Trophoblast cell (in vitro differentiated cells and primary cell): ENCODE results near the gene ARHGEF37. TPM values are rescaled to one million over a fixed set of nuclear protein-coding genes. Genes with fewer than 3 reads are reported as not detected.
"Not testable (repeated sequence)": the region's sequence is repeated elsewhere in the genome, so short reads cannot be mapped to it uniquely, and the experiment has no call there.

Experiments used
- DNase-seq, 2 donors: peaks; one replicate each; pipeline ENCODE4 v3.0.0-alpha.2; 2016
- H2AFZ ChIP-seq: 2 replicates; pipeline ENCODE4 v1.6.1; 2013; ENCODE audit warnings: low read length, moderate library complexity, mild to moderate bottlenecking; ENCODE audit not compliant: insufficient read depth, poor library complexity
- H2AK5ac ChIP-seq: 2 replicates; pipeline ENCODE4 v1.6.1; 2013; ENCODE audit warnings: mild to moderate bottlenecking, low read length
- H2BK120ac ChIP-seq: 2 replicates; pipeline ENCODE4 v1.6.1; 2013; ENCODE audit warnings: low read length, mild to moderate bottlenecking, moderate library complexity; ENCODE audit not compliant: insufficient read depth, poor library complexity
- H2BK12ac ChIP-seq: 2 replicates; pipeline ENCODE4 v1.6.1; 2013; ENCODE audit warnings: mild to moderate bottlenecking, low read length, moderate library complexity
- H2BK5ac ChIP-seq: 2 replicates; pipeline ENCODE4 v1.6.1; 2013; ENCODE audit warnings: low read length, low read depth, moderate library complexity, mild to moderate bottlenecking; ENCODE audit not compliant: poor library complexity
- H3K14ac ChIP-seq: 2 replicates; pipeline ENCODE4 v1.6.1; 2013; ENCODE audit warnings: mild to moderate bottlenecking, low read length
- H3K18ac ChIP-seq: 2 replicates; pipeline ENCODE4 v1.6.1; 2013; ENCODE audit warnings: mild to moderate bottlenecking, low read length
- H3K23ac ChIP-seq: 2 replicates; pipeline ENCODE4 v1.6.1; 2013; ENCODE audit warnings: low read length
- H3K27ac ChIP-seq: 2 replicates; pipeline ENCODE4 v1.5.1; 2013; ENCODE audit warnings: low read depth, mild to moderate bottlenecking, inconsistent platforms, low read length, moderate library complexity
- H3K27me3 ChIP-seq: 2 replicates; pipeline ENCODE4 v1.6.1; 2013; ENCODE audit warnings: inconsistent platforms, mild to moderate bottlenecking, low read length, moderate library complexity; ENCODE audit not compliant: insufficient read depth
- H3K36me3 ChIP-seq, 2 experiments: 1 replicate in 1 of 2; 2 replicates in 1 of 2; pipeline ENCODE4 v1.6.1; 2013; ENCODE audit warnings: low read length in 2 of 2, mild to moderate bottlenecking in 2 of 2, moderate library complexity in 1 of 2; ENCODE audit not compliant: insufficient read depth in 2 of 2, control insufficient read depth in 1 of 2
- H3K4ac ChIP-seq: 2 replicates; pipeline ENCODE4 v1.6.1; 2013; ENCODE audit warnings: low read depth, mild to moderate bottlenecking, low read length, moderate library complexity
- H3K4me1 ChIP-seq, 2 experiments: 1 replicate in 1 of 2; 2 replicates in 1 of 2; pipeline ENCODE4 v1.6.1; 2013; ENCODE audit warnings: low read length in 2 of 2, mild to moderate bottlenecking in 2 of 2, moderate library complexity in 1 of 2; ENCODE audit not compliant: insufficient read depth in 2 of 2, control insufficient read depth in 1 of 2
- H3K4me2 ChIP-seq: 2 replicates; pipeline ENCODE4 v1.6.1; 2013; ENCODE audit warnings: inconsistent platforms, mild to moderate bottlenecking, low read length, moderate library complexity
- H3K4me3 ChIP-seq: 2 replicates; pipeline ENCODE4 v1.5.1; 2013; ENCODE audit warnings: mild to moderate bottlenecking, low read depth, low read length, inconsistent platforms
- H3K79me1 ChIP-seq: one replicate; pipeline ENCODE4 v1.6.1; 2013; ENCODE audit warnings: low read length
- H3K79me2 ChIP-seq: 2 replicates; pipeline ENCODE4 v1.6.1; 2013; ENCODE audit warnings: low read length, mild to moderate bottlenecking; ENCODE audit not compliant: control insufficient read depth, insufficient read depth, poor library complexity
- H3K9ac ChIP-seq: 2 replicates; pipeline ENCODE4 v1.6.1; 2013; ENCODE audit warnings: mild to moderate bottlenecking, low read length
- H3K9me3 ChIP-seq: 2 replicates; pipeline ENCODE4 v1.6.1; 2013; ENCODE audit warnings: low read depth, mild to moderate bottlenecking, control low read depth, inconsistent platforms, low read length; ENCODE audit not compliant: insufficient read depth
- H4K12ac ChIP-seq: 2 replicates; pipeline ENCODE4 v1.6.1; 2013; ENCODE audit warnings: low read depth, mild to moderate bottlenecking, low read length, moderate library complexity
- H4K8ac ChIP-seq: 2 replicates; pipeline ENCODE4 v1.6.1; 2013; ENCODE audit warnings: low read depth, mild to moderate bottlenecking, low read length, moderate library complexity
- H4K91ac ChIP-seq: one replicate; pipeline ENCODE4 v1.6.1; 2013; ENCODE audit warnings: low read depth, mild to moderate bottlenecking, low read length, moderate library complexity
- WGBS: extraction: QIAGEN DNeasy Blood & Tissue Kit; methylation state at CpG from one replicate; pipeline ENCODE4 v1.1.7; 2013; ENCODE audit warnings: missing lambda C conversion rate; ENCODE audit not compliant: insufficient read length, insufficient coverage; ENCODE audit errors: extremely low coverage; 5-methylcytosine and 5-hydroxymethylcytosine counted together
- polyA plus RNA-seq: library from polyadenylated mRNA; stranded (reverse); fragments of 200-250 nt; gene quantifications from 2 replicates; pipeline ENCODE4 v1.2.3, GENCODE V29; 2013

Gene ARHGEF37, protein sequence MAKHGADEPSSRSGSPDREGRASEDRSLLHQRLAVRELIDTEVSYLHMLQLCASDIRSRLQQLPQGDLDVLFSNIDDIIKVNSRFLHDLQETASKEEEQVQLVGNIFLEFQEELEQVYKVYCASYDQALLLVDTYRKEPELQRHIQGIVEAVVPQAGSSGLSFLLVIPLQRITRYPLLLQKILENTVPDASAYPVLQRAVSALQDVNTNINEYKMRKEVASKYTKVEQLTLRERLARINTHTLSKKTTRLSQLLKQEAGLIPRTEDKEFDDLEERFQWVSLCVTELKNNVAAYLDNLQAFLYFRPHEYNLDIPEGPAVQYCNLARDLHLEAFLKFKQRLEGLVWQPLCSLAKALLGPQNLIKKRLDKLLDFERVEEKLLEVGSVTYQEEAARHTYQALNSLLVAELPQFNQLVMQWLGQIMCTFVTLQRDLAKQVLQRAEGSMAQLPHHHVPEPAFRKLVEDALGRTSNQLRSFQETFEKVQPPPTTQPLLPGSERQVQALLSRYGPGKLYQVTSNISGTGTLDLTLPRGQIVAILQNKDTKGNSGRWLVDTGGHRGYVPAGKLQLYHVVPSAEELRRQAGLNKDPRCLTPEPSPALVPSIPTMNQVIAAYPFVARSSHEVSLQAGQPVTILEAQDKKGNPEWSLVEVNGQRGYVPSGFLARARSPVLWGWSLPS
- polyA plus RNA-seq, result 0.89 and 0.93 TPM in 2 replicates

DNA sequence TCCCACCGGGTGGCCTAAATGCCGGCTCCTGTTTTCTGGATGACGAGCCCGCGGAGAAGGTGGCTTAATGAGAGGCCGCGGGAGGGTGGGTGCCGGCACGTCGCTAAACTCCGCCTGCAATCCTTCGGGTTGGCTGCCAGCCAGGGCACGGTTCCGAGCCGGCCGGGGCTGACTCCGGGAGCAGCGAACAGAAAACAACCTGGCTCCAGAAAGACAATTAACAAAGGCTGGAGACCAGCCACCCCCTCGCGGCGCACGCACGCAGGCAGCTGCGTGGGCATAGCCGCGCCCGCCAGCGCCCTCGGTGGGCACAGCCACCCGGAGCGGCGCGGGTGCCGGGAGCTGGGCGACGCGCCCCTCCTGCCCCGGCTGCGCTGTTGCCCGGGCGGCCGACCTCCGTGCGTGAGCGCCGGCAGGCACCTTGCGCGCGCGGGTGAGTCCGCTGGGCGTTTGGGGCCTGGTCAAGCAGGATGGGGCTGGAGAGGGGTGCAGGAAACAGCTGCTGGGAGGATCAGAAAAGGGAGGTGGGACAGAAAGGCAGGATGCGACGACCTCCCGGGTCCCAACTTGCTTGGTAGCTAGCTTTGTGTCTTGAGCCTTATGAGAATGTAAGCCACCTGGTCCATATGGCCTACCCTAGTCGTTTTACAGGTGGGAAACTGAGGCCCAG is at the start of gene ARHGEF37:
Gene ARHGEF37 (plus strand): TSS at position 307 of the 670 bp plus-strand sequence. CDS start 16,272 bp downstream, outside the sequence.
- Histone ChIP-seq H4K8ac (peak within 1 kb of the TSS; percentile 66), H3K9me3 (no peaks in the 10 kb centered on the region), H2AK5ac (peak within 1 kb of the TSS; percentile 30), H4K12ac (no peak within 1 kb of the TSS), H3K9ac (peak within 1 kb of the TSS; percentile 2), H3K4me1 (peaks cover 11 to 12% of the 10 kb centered on the region in 2 experiments), H2BK120ac (peak within 1 kb of the TSS; percentile 32), H3K14ac (peak within 1 kb of the TSS; percentile 67), H3K36me3 (no peaks in the 10 kb centered on the region), H4K91ac (peak within 1 kb of the TSS; percentile 83), H3K4ac (no peak within 1 kb of the TSS), H2BK5ac (no peak within 1 kb of the TSS), H3K4me2 (peak within 1 kb of the TSS; percentile 92), H2BK12ac (peak within 1 kb of the TSS; percentile 19), H3K79me1 (peaks cover 11% of the 10 kb centered on the region), H3K27me3 (peaks cover 2% of the 10 kb centered on the region), H2AFZ (peak within 1 kb of the TSS; percentile 57), H3K27ac (peak within 1 kb of the TSS; percentile 44), H3K79me2 (no peaks in the 10 kb centered on the region), H3K18ac (peak within 1 kb of the TSS; percentile 62), H3K4me3 (peak within 1 kb of the TSS; percentile 65), H3K23ac (no peak within 1 kb of the TSS)
- peak; percentile 30 to 61 for DNase-seq
- WGBS, result no CpG with 5 or more reads among the region's 56 CpGs

DNA sequence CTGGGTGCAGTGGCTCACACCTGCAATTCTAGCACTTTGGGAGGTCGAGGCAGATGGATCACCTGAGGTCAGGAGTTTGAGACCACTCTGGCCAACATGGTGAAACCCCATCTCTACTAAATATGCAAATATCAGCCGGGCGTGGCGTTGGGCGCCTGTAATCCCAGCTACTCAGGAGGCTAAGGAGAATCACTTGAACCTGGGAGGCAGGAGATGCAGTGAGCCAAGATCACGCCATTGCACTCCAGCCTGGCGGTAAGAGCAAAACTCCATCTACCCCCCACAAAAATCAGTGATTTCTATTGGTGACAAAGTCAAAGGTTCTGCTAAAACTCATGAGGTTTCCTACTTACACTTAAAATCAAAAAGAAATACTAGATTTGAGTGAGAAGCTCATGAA is 48.9 kb upstream of the ARHGEF37 start:
- Histone ChIP-seq H3K9me3 (no peaks in the 10 kb centered on the region), H2BK12ac (no peak overlapping the region), H4K8ac (no peak overlapping the region), H2AK5ac (no peak overlapping the region), H3K4me1 (no peaks in the 10 kb centered on the region), H3K14ac (no peak overlapping the region), H2AFZ (no peak overlapping the region), H3K79me2 (peaks cover 26% of the 10 kb centered on the region), H3K4me3 (no peak overlapping the region), H3K4ac (peak overlapping the region; percentile 99), H2BK5ac (no peak overlapping the region), H3K27ac (no peak overlapping the region), H3K27me3 (no peaks in the 10 kb centered on the region), H3K23ac (no peak overlapping the region), H3K4me2 (no peak overlapping the region), H4K12ac (no peak overlapping the region), H2BK120ac (no peak overlapping the region), H3K18ac (no peak overlapping the region), H3K79me1 (no peaks in the 10 kb centered on the region), H3K9ac (no peak overlapping the region), H4K91ac (no peak overlapping the region), H3K36me3 (peaks cover 16 to 20% of the 10 kb centered on the region in 2 experiments)
- DNase-seq, result no peak
- no CpG with 5 or more reads among the region's 7 CpGs for WGBS

GRCh38 chr5:149535787-149536186 is 45.5 kb upstream of the ARHGEF37 start:
- H3K4me3 ChIP-seq, H3K14ac ChIP-seq, H2BK120ac ChIP-seq, H4K91ac ChIP-seq, H3K4me2 ChIP-seq, H3K9ac ChIP-seq, H3K23ac ChIP-seq, H3K4me1 ChIP-seq, H3K27me3 ChIP-seq, H2AFZ ChIP-seq, H3K79me1 ChIP-seq, H3K9me3 ChIP-seq, DNase-seq, H3K27ac ChIP-seq, H2AK5ac ChIP-seq, H4K8ac ChIP-seq, H2BK12ac ChIP-seq, H3K18ac ChIP-seq, H4K12ac ChIP-seq, H2BK5ac ChIP-seq: not testable (repeated sequence)
- WGBS, result no CpG with 5 or more reads among the region's 6 CpGs
- peak overlapping the region; percentile 99 for H3K4ac ChIP-seq
- peaks cover 24% of the 10 kb centered on the region in 2 experiments for H3K36me3 ChIP-seq
- peaks cover 28% of the 10 kb centered on the region for H3K79me2 ChIP-seq

DNA sequence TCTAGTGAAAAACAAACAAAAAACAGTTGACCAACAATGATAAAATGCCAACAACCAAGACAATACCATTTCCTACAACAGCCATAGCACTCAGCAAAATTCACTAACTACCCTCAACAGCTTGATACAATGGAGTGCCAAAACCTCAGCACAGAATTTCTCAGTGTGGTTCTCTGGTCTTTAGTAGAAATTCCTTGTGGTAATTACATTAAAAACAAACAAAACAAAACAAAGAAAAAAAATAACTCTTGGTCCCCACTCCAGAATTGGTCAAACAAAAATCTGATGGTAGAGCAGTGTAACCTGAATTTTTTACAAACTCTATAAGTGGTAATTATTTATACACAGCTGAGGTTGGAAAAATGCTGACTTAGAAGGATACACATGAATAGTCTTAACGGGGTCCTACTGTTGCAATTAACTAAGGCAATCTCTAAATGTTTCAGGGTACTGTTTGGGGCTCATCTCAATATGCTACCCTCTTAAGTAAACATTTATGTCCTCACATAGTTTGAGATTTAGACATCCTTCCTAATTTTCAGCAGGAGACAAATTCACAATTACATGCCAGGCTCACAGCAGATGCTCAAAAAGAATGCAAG is 43.8 kb upstream of the ARHGEF37 start:
- Histone ChIP-seq H4K8ac (no peak overlapping the region), H3K18ac (no peak overlapping the region), H2BK12ac (no peak overlapping the region), H2BK120ac (no peak overlapping the region), H3K9ac (no peak overlapping the region), H3K23ac (no peak overlapping the region), H4K12ac (no peak overlapping the region), H4K91ac (no peak overlapping the region), H3K27ac (no peak overlapping the region), H3K36me3 (peaks cover 24 to 25% of the 10 kb centered on the region in 2 experiments), H2BK5ac (no peak overlapping the region), H3K79me1 (no peaks in the 10 kb centered on the region), H3K9me3 (no peaks in the 10 kb centered on the region), H2AK5ac (no peak overlapping the region), H3K4me2 (no peak overlapping the region), H3K4ac (peak overlapping the region; percentile 89), H3K4me1 (no peaks in the 10 kb centered on the region), H3K4me3 (no peak overlapping the region), H3K14ac (no peak overlapping the region), H3K79me2 (peaks cover 29% of the 10 kb centered on the region), H3K27me3 (no peaks in the 10 kb centered on the region), H2AFZ (no peak overlapping the region)
- no CpG with 5 or more reads among the region's 1 CpG for WGBS
- DNase-seq, result no peak
